Activated CD4-positive, alpha-beta T cell treated with anti-CD3 and anti-CD28 coated beads, Interleukin-2, Interleukin-6, amounts not matched to agents 100 ng/mL and 50 ng/mL, durations not matched to agents 16 hours and 8 hours (primary cell): Measurements from ENCODE around the gene APBA1.
"Not testable (repeated sequence)": the region's sequence is repeated elsewhere in the genome, so short reads cannot be mapped to it uniquely, and the experiment has no call there.

ENCODE experiments used
- DNase-seq: peaks from one replicate; pipeline ENCODE4 v3.0.0-alpha.2; 2020

The APBA1 gene

DNA sequence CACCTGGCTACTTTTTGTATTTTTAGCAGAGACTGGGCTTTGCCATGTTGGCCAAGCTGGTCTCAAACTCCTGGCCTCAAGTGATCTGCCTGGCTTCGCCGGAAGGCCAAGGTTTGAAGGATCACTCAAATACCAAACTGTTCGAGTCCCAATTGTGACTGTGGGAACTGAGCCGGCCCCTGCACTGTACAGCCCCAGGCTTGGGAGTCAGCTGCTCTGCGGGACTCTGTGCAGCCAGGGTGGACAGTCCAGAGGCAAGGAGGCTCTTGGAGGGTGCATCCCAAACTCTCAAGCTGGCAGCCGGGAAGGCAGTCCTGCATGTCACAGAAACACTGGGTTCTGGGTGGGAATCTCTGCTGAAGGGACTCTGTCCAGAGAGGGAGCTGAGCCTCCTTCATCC is 238.2 kb downstream of the APBA1 start:
- no peak for DNase-seq

GRCh38 chr9:69433392-69433791 is 238.8 kb downstream of the APBA1 start:
- DNase-seq = no peak

DNA sequence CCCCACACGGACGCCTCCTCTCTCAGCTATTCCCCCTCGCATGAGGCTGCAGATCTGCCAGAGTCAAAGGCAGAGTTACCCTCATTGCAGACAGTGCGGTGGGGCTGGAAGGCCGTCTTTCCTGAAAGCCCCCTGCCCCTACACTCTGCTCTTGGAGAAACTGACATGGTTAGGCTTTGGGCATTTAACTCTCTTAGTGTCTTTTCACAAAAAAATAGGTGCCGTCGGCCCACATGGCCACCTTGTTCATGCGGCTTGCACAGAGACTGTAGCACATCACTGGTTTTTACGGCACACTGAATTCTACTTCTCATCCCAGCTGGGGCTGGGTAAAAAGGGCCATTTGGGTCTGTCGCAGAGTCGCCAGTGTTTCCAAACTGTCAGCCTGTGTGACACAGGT is 239.5 kb downstream of the APBA1 start:
- no peak for DNase-seq

DNA sequence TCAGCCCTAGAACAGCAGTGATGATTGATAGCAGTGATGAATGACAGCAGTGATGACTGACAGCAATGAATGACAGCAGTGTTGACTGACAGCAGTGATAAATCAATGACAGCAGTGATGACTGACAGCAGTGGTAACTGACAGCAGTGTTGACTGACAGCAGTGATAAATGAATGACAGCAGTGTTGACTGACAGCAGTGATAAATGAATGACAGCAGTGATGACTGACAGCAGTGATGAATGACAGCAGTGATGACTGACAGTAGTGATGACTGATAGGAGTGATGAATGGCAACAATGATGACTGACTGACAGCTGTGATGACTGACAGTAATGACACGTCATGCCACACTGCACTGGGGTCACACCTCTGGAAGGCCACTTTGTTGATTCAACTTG is 240.4 kb downstream of the APBA1 start:
- DNase-seq = no peak

GRCh38 chr9:69431203-69431602 is 241.0 kb downstream of the APBA1 start:
- no peak for DNase-seq

GRCh38 chr9:69430206-69430605 is 242.0 kb downstream of the APBA1 start:
- no peak for DNase-seq

DNA sequence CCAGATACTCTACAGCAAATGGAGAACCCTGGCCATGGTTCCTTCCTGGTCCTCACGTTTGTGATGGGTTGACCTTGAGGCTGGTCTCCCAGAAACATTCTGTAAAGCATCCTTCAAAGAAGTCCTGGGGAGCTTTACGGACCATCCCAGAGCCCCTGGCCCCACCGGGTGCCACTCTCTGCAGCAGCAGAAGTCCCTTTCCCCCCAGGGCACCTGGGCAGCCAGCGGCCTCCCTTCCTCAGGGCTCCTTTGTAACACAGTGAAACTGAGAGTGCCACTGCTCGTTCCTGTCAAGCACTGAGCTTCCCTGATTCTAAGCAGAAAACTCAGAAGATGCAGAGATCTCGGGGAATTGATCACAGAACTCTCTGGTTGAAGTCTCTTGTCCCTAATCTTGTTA is 242.9 kb downstream of the APBA1 start:
- DNase-seq = no peak

DNA sequence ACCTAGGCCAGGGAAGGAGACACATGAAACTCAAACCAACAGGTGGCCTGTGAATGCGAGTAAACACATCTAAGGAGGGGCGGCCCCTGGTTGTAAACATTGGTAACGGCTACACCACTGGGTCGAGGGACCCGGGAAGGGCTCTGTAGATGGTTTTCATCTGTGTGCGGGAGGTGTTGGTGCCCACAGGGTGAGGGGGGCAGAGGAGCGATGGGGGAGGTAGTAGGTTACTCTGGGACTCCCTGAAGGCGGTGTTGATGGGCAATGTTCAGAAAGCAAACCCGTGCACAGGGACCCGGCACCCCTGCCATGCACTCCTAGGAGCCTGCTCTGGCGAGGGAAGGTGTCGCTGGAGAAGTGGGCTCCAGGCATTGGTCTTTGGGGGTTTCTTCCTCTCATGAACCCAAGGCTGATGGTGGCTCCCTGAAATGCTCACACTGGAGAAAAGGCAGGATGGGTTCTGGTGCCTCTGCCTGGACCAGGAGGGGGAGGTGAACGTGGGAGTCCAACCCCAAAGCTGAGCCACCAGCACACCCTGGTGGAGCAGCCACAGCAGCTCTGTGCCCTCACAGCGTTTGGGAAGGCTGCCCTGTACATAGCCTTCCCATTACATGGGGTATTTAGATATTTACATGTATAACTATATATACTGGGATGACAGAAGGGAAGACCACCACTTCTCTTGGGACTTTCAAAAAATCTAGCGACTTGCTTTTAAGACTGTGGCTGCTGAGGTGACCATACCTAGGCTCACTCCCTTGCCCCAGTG is 244.0 kb downstream of the APBA1 start:
- DNase-seq = no peak

DNA sequence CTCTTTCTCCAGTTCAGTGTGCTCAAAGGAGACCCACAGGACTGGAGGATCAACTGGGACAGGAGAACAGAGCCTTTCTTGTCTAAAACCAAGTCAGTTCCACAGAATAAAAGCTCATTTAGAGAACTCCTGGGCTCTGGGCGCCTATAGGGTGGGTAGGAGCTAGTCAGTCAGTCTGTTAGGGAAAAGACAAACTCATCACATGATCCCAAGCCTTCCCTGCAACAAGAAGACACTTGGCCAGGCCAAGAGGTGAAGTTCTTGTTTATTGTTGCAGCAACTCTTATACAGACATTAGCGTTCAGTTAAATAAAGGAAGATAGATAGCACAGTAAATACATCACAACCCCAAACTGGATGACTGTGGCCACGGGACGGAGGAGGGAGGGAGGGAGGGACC is 244.9 kb downstream of the APBA1 start:
- DNase-seq = no peak

- DNase-seq = no peak
These were observed 246.9 kb downstream of the APBA1 start for GRCh38 chr9:69425136-69425801.

DNA sequence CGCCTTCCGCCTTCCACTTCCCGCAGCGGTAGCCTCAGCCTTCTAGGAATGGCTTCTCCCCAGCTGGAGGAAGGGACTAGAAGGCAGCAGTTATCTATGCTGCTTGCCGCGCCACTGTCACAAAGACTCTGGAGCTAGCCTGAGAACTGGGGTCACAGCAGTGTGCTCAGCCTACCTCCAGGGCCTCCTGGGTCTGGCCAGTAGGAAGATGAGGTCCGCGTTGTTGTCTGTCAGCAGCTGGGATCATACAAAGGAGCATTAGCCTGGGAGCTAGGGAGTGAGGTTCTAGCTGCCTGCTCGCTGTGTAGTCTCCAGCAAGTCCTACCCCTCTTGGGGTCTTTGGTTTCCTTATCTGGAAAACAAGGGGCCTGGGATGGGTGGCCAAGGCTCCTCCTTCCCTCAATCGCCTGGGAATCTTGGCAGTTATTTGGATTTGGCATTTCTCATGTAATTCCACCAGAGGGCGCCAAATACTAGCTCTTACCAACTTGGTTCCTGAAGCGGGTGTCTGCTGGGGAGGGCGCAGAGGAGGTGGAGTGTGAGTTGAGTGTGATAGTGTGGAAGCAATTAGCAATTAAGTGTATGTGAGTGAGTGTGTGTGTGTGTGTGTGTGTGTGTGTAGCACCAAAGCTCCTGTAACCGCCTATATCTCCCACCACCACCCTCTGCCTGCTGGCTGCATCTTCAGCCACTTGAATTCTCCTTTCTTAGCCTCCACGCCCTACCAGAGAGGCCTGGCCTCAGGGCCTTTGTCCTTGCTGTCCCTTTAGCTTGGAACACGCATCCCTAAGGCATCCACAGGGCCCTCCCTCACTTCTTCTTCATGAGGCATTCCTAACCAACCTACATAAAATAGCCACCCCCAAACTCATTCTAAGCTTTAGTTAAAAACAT is 250.0 kb downstream of the APBA1 start:
- DNase-seq = peak; percentile 63

DNA sequence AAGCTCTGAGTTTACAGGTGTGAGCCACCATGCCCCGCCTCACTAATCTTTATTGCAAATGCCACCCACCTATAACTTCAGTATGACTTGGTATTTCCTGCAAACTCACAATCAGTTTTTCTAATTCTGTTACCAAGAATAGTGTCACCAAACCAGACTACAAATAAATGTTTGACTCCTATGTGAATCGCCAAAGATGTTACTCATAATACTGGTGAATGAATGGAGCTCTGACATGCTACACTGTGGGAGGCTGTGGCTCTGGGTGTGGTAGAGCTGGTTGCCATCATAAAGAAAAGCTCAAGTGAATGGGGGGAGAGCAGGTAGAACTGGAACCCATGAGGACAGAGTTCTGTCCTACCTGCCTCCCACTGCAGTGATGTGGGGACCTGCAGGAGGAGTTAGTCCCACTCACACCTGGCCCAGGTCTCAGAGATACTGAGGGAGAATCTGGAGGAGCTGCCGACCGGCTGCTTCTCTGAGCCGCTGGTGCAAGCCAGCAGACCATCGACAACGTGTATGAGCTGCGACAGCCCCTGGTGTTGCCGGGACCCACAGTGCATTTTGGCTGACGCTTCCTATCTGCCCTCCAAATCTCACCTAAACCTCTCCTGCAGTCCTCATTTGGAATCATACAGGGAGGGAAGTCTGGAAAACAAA is 251.4 kb downstream of the APBA1 start:
- DNase-seq = no peak

DNA sequence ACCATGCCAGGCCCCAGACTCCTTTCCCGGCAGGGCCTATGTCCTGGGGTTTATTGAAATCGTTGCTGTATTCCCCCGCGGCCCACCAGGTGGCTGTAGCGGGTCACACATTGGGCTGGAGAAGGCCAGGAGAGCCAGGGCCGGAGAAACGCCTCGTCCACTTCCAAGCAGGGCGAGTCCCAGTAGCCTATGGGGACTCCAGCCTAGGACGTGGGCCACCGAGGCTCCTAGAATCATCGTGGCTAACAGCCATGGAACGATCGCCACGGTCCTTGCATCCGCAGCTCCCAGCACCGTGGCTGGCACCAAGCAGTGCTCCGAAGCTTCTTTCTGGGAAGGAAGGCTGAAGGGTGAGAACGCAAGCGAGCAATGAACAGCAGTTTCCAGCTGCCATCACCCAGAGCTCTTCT is 259.4 kb downstream of the APBA1 start:
- peak; percentile 19 for DNase-seq

- DNase-seq = no peak
These were observed 260.0 kb downstream of the APBA1 start for GRCh38 chr9:69411931-69412740.

DNA sequence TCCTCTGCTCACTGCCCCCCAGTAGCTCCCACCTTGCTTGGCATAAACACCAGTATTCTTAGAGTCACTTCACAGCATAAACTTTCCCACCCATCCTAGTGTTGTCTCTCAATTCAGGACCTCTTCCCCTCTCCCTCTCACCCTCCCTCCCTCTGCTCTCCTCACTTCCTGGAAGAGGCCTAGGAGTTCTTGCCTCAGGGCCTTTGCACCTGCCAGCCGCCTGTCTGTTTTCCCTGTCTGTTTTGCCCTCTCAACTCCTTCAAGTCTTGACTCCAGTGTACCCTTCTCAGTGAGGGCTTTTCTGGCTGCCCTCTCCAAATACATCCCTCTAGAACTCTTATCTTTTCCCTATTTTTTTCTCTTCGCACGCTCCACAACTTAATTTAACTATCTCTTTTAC is 260.9 kb downstream of the APBA1 start:
- DNase-seq = no peak

GRCh38 chr9:69409936-69410335 is 262.2 kb downstream of the APBA1 start:
- DNase-seq = not testable (repeated sequence)

- no peak for DNase-seq
These were observed 271.7 kb downstream of the APBA1 start for GRCh38 chr9:69400470-69400869.

- no peak for DNase-seq
These were observed 274.6 kb downstream of the APBA1 start for GRCh38 chr9:69397384-69398214.

- no peak for DNase-seq
These were observed 275.4 kb downstream of the APBA1 start for GRCh38 chr9:69396759-69397158.

- no peak for DNase-seq
These were observed 276.5 kb downstream of the APBA1 start for GRCh38 chr9:69395718-69396117.

DNA sequence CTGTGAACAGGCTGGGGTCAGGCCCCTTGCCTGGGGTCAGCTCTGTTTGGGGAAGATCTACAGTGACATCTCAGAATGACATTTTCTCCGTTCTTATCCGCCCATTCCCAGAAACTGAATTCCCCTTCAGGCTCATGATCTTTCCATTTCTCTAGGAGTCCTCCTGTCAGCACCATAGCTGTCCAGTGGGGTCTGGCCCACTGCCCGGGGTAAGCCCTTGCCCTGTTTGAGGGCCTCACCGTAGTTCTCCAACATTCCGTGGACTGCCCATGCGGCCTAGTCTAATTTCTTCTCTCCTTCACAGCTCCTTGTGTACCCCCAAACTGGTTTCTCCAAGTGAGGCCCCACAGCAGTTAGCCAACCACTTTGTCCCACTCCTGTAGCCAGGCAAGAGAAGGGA is 278.7 kb downstream of the APBA1 start:
- no peak for DNase-seq
